Astrocyte of the spinal cord (primary cell): ENCODE measurements around the gene RFX4.
"Not testable (repeated sequence)": the region's sequence is repeated elsewhere in the genome, so short reads cannot be mapped to it uniquely, and the experiment has no call there.

ENCODE experiments used
- DNase-seq: peaks from one replicate; pipeline ENCODE4 v3.0.0; 2011; ENCODE audit warnings: low read depth, low spot score
- H3K4me3 ChIP-seq: 2 replicates; pipeline ENCODE4 v1.5.1; 2011; ENCODE audit warnings: low read depth, mild to moderate bottlenecking, low read length, moderate library complexity
- CTCF ChIP-seq: IDR thresholded peaks from 2 replicates; pipeline ENCODE4 v1.5.1; 2012; ENCODE audit warnings: low read depth, mild to moderate bottlenecking, low read length, inconsistent platforms
- in situ Hi-C: cut with HindIII; loops from 2 replicates; pipeline ENCODE4 v1.10.0; 2017; ENCODE audit warnings: low sequenced_read_pairs

Gene RFX4

GRCh38 chr12:106601496-106601895 lies 18.7 kb downstream of the RFX4 start:
- in situ Hi-C loops, result no loop called here
- no peak for DNase-seq
- TF ChIP-seq CTCF, result no peak
- no peak overlapping the region for H3K4me3 ChIP-seq

GRCh38 chr12:106602076-106602475 lies 19.3 kb downstream of the RFX4 start:
- H3K4me3 ChIP-seq, result no peak overlapping the region
- no peak for DNase-seq
- in situ Hi-C loops, result no loop called here
- no peak for TF ChIP-seq CTCF

GRCh38 chr12:106605254-106605653 lies 22.4 kb downstream of the RFX4 start:
- TF ChIP-seq CTCF, result no peak
- in situ Hi-C loops, result no loop called here
- DNase-seq, result no peak
- no peak overlapping the region for H3K4me3 ChIP-seq

- DNase-seq, in situ Hi-C loops, H3K4me3 ChIP-seq: not testable (repeated sequence)
These were observed 37.8 kb downstream of the RFX4 start for GRCh38 chr12:106620588-106620987.

GRCh38 chr12:106625976-106626375 lies 43.2 kb downstream of the RFX4 start:
- in situ Hi-C loops, result no loop called here
- no peak overlapping the region for H3K4me3 ChIP-seq
- DNase-seq, result no peak
- no peak for TF ChIP-seq CTCF

- peak; percentile 6 for DNase-seq
- TF ChIP-seq CTCF, result no peak
- H3K4me3 ChIP-seq, result no peak overlapping the region
- in situ Hi-C loops, result no loop called here
These were observed 47.2 kb downstream of the RFX4 start for GRCh38 chr12:106629797-106630659.

- TF ChIP-seq CTCF, result no peak
- in situ Hi-C loops, result no loop called here
- no peak overlapping the region for H3K4me3 ChIP-seq
- no peak for DNase-seq
These were observed 48.3 kb downstream of the RFX4 start for GRCh38 chr12:106631150-106631549.
